GM23248 (cell line): ENCODE data around the gene PLAGL2.

Source experiments
- EZH2 ChIP-seq: fragments of 200-600 bp; sonication (generic); IDR thresholded peaks from 2 replicates; pipeline ENCODE4 v1.6.1; 2018; ENCODE audit warnings: antibody characterized with exemption, mild to moderate bottlenecking; ENCODE audit not compliant: insufficient read depth, poor library complexity, severe bottlenecking
- EZH2phosphoT487 ChIP-seq: fragments of 200-600 bp; sonication (generic); IDR thresholded peaks from 2 replicates; pipeline ENCODE4 v1.6.1; 2018; ENCODE audit warnings: antibody characterized with exemption, moderate library complexity, mild to moderate bottlenecking, low read depth; ENCODE audit not compliant: insufficient read depth

DNA sequence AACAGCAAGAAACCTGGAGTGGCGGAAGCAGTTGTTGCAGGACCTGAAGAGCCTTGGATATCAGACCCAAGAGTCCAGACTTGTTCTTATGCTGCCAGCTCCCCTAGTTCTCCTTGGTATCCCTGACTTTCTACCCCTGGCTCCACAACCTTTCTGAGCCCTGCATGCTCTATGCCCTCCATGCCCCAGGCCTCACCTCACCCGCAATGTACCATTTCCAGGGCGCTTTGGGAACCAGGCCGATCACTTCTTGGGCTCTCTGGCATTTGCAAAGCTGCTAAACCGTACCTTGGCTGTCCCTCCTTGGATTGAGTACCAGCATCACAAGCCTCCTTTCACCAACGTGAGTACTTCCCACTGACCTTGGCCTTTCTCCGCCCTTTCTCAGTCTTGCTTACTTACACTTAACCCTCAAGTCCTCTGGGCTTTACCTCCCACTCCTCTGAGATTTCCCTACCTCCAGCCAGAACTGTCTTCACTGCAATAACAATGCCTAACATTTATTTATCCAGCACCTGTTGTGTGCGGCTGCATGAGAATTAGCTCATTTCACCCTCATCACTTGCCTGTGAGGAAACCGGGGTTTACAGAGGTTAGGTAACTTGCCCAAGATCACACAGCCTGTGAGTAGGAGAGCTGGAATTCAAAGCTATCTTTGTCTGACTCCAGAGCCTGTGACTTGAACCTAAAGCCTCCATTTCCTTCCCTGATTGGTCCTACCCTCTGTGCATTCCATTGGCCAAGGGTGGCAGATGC, 2.5 kb upstream of the PLAGL2 start:
- TF ChIP-seq EZH2 (no peak), EZH2phosphoT487 (no peak)
